GM12878 (cell line): ENCODE results near the gene IFNAR2. TPM values are rescaled to one million over a fixed set of nuclear protein-coding genes. Genes with fewer than 3 reads are reported as not detected.

Experiments
- ATAC-seq: fragments of 200-7000 bp; cut with Tn5 transposase; 3 replicates; pipeline ENCODE4 v1.9.1; 2020; ENCODE audit warnings: mild to moderate bottlenecking, moderate library complexity
- BruUV-seq: library from RNA; stranded (reverse); fragments of 400-500 nt; replicated peaks from 2 replicates; lab custom pipeline; 2021; lab: Mats Ljungman, UMichigan
- CTCF ChIA-PET: fragments of 300-600 bp; sonication (Branson Sonifier 250); formaldehyde crosslinking; extraction: SDS; loops from one replicate; lab custom pipeline; 2021; ENCODE audit warnings: inconsistent platforms; lab: Yijun Ruan, JAX
- POLR2A ChIA-PET: fragments of 350-600 bp; formaldehyde crosslinking; extraction: SDS; loops from one replicate; lab custom pipeline; 2021; ENCODE audit warnings: inconsistent platforms; lab: Charles Lee
- RAD21 ChIA-PET: fragments of 300-600 bp; sonication (Branson Sonifier 250); formaldehyde crosslinking; loops from one replicate; lab custom pipeline; 2023; ENCODE audit warnings: antibody characterized with exemption; ENCODE audit not compliant: unreplicated experiment; lab: Charles Lee
- SMC1A ChIA-PET: fragments of 300-600 bp; sonication (Branson Sonifier 250); formaldehyde crosslinking; loops from one replicate; lab custom pipeline; 2023; ENCODE audit not compliant: unreplicated experiment, uncharacterized antibody; lab: Charles Lee
- DNase-seq: peaks from one replicate; pipeline ENCODE4 v3.0.0-alpha.2; 2011; ENCODE audit warnings: low read depth, low spot score
- FAIRE-seq: peaks from 3 replicates; lab custom pipeline; 2011; peaks lifted over from hg19 to GRCh38; lab: Jason Lieb, UNC
- H2AFZ ChIP-seq: 2 replicates; pipeline ENCODE4 v1.6.0; 2011; ENCODE audit warnings: low read depth, low read length, control low read depth; ENCODE audit not compliant: control insufficient read depth
- H3K27ac ChIP-seq: 2 replicates; pipeline ENCODE4 v1.5.1; 2011; ENCODE audit warnings: control low read depth; ENCODE audit not compliant: control insufficient read depth, insufficient read depth
- H3K27me3 ChIP-seq, 2 experiments: replicated peaks in 1 of 2; 2 replicates each; pipeline versions ENCODE4 v1.6.0 to v1.6.1; 2011; ENCODE audit warnings: low read length in 1 of 2; ENCODE audit not compliant: control insufficient read depth in 2 of 2, insufficient read depth in 2 of 2
- H3K36me3 ChIP-seq, 2 experiments: 2 replicates each; pipeline ENCODE4 v1.5.1; 2011; ENCODE audit warnings: low read length in 1 of 2; ENCODE audit not compliant: control insufficient read depth in 2 of 2, insufficient read depth in 2 of 2
- H3K4me1 ChIP-seq: 2 replicates; pipeline ENCODE4 v1.6.1; 2011; ENCODE audit warnings: mild to moderate bottlenecking, low read length, moderate library complexity, mixed read lengths; ENCODE audit not compliant: control insufficient read depth, insufficient read depth
- H3K4me2 ChIP-seq: 2 replicates; pipeline ENCODE4 v1.6.0; 2011; ENCODE audit warnings: control low read depth; ENCODE audit not compliant: control insufficient read depth, insufficient read depth
- H3K4me3 ChIP-seq: fragments of 200-600 bp; sonication (generic); 2 replicates; pipeline ENCODE4 v1.5.1; 2016
- H3K79me2 ChIP-seq: 2 replicates; pipeline ENCODE4 v1.6.0; 2011; ENCODE audit warnings: low read length; ENCODE audit not compliant: control insufficient read depth, insufficient read depth
- H3K9ac ChIP-seq: 2 replicates; pipeline ENCODE4 v1.8.0; 2011; ENCODE audit warnings: low read length, control low read depth, mixed read lengths; ENCODE audit not compliant: control insufficient read depth, insufficient read depth
- H3K9me3 ChIP-seq: replicated peaks from 3 replicates; pipeline ENCODE4 v1.5.1; 2011; ENCODE audit warnings: mild to moderate bottlenecking, low read length; ENCODE audit not compliant: control insufficient read depth, insufficient read depth
- H4K20me1 ChIP-seq: 2 replicates; pipeline ENCODE4 v1.6.0; 2011; ENCODE audit not compliant: control insufficient read depth, insufficient read depth
- HDGF ChIP-seq: fragments of 450-650 bp; IDR thresholded peaks from 2 replicates; pipeline ENCODE4 v1.6.1; 2016; ENCODE audit warnings: antibody characterized with exemption
- WGBS: methylation state at CpG from one replicate; pipeline ENCODE4 v1.1.6; 2016; ENCODE audit warnings: low lambda C conversion rate; ENCODE audit not compliant: insufficient replicate concordance, insufficient coverage; ENCODE audit errors: missing lambda C conversion rate; 5-methylcytosine and 5-hydroxymethylcytosine counted together
- in situ Hi-C: fragments of 300-500 bp; cut with MboI; formaldehyde crosslinking; loops from 9 replicates; pipeline ENCODE4 v1.14.3; 2018; ENCODE audit warnings: mixed read lengths
- intact Hi-C: fragments of 100-400 bp; cut with micrococcal nuclease; formaldehyde crosslinking; loops from one replicate; pipeline ENCODE4 v1.14.2; 2022; ENCODE audit not compliant: unreplicated experiment
- polyA plus RNA-seq, 11 experiments: library from polyadenylated mRNA; depleted of rRNA in 4 of 11; unstranded in 6 of 11; stranded (reverse) in 5 of 11; fragments of >200 nt; fragmentation: Nextera tagmentation in 4 of 11; fragmentation: Illumina TruSeq in 1 of 11; extraction: Ambion mirVana in 4 of 11; extraction: Trizol in 1 of 11; gene quantifications; 1 replicate in 1 of 11; 2 replicates in 10 of 11; pipeline versions ENCODE4 v1.2.1 to v1.2.3, GENCODE V29; 2011 to 2016; ENCODE audit warnings: inconsistent platforms in 2 of 11, missing spikeins in 2 of 11, low read depth in 1 of 11
- total RNA-seq, 4 experiments: library from RNA; depleted of rRNA in 3 of 4; stranded (reverse); fragments of >200 nt in 3 of 4; fragmentation: Illumina TruSeq in 1 of 4; extraction: Trizol in 1 of 4; gene quantifications; 2 replicates each; pipeline versions ENCODE4 v1.2.1 to v1.2.3, GENCODE V29; 2013 to 2021
- TF ChIP-seq, protein P1 (sequence below): fragments of 450-650 bp; IDR thresholded peaks from 2 replicates; pipeline ENCODE4 v1.6.1; 2016; ENCODE audit warnings: mild to moderate bottlenecking

The IFNAR2 gene
- total and polyA plus RNA-seq, 10 of the 15 experiments (the other 5 are each of a cell fraction or from before 2014, with no cell fraction given): 8.5 to 99.7 (median 58.1) TPM

- TF ChIP-seq, protein P1, sequence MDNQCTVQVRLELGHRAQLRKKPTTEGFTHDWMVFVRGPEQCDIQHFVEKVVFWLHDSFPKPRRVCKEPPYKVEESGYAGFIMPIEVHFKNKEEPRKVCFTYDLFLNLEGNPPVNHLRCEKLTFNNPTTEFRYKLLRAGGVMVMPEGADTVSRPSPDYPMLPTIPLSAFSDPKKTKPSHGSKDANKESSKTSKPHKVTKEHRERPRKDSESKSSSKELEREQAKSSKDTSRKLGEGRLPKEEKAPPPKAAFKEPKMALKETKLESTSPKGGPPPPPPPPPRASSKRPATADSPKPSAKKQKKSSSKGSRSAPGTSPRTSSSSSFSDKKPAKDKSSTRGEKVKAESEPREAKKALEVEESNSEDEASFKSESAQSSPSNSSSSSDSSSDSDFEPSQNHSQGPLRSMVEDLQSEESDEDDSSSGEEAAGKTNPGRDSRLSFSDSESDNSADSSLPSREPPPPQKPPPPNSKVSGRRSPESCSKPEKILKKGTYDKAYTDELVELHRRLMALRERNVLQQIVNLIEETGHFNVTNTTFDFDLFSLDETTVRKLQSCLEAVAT: no peak
These were observed 18.4 kb upstream of the IFNAR2 start (continued) for GRCh38 chr21:33211305-33211704.

DNA sequence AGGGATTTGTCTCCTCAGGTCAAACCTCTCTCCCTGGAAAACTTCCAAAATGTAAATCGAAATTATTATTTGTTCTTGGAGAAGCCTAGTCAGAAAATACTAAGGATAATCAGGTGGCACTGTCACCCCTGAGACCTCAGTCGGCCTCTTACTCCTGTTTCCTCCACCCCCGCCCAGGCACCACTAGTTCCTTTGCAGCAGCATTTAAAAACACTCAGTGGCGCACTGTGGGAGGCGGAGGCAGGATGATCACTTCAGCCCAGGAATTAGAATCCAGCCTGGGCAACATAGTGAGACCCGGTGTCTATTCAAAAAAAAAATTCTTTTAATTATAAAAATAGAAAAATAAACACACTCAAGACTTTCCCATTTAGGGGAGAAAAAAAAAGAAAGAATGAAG is 18.0 kb upstream of the IFNAR2 start:
- no peak for DNase-seq
- RAD21 ChIA-PET: interaction anchor here (1.0 kb wide), 1 partner anchor 8 kb away, joined by 3 read pairs; no protein-coding TSS in a partner anchor
- CTCF ChIA-PET: no interaction called here

More for the DNA sequence above, 18.0 kb upstream of the IFNAR2 start:
- no peak for FAIRE-seq
- Histone ChIP-seq H3K36me3 (no peaks in the 10 kb centered on the region), H3K79me2 (no peaks in the 10 kb centered on the region), H3K27ac (no peak overlapping the region), H3K27me3 (no peaks in the 10 kb centered on the region), H3K9ac (no peak overlapping the region), H2AFZ (no peak overlapping the region), H3K4me3 (no peak overlapping the region), H3K4me2 (no peak overlapping the region), H3K4me1 (peaks cover 36% of the 10 kb centered on the region), H3K9me3 (peaks cover 13% of the 10 kb centered on the region; the same call in 2 of the 3 replicates), H4K20me1 (no peaks in the 10 kb centered on the region)
- TF ChIP-seq HDGF: no peak
- intact Hi-C loops: no loop called here
- SMC1A ChIA-PET: interaction anchor here (0.6 kb wide), 1 partner anchor 152 kb away, joined by 3 read pairs; no protein-coding TSS in a partner anchor
- no peak for ATAC-seq
- in situ Hi-C loops: no loop called here
- WGBS: 84% methylated on average over 6 of the region's 6 CpGs
- no TSS peak for BruUV-seq
- POLR2A ChIA-PET: no interaction called here
